ENCODE measurements around the gene GLT8D2.

GLT8D2 gene

GRCh38 chr12:104049903-104050356 is at the start of gene GLT8D2:
TSS of gene GLT8D2 (minus strand) at chr12:104050187. CDS start at chr12:104019648, 30,539 bp downstream.
- no peak for DNase-seq

- no peak for DNase-seq
Observed at GRCh38 chr12:104097954-104098353, 48.0 kb upstream of the GLT8D2 start.

DNA sequence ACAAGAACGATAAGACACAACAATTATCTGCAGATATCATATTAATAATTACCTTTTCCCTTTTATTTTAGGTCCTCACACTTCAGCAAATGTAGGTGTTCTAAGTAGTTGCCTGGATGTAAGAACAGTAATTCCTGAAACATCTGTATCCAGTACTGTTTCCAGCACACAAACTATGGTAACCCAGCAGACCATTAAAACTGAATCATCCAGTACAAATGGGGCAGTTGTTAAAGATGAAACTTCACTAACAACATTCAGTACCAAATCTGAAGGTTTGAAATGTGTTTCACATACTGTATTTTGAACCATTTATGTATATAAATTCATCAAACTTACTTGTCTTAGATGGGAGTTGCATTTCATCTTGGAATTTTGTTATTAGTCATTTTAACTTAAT is 45.3 kb upstream of the GLT8D2 start:
- DNase-seq, result no peak

DNA sequence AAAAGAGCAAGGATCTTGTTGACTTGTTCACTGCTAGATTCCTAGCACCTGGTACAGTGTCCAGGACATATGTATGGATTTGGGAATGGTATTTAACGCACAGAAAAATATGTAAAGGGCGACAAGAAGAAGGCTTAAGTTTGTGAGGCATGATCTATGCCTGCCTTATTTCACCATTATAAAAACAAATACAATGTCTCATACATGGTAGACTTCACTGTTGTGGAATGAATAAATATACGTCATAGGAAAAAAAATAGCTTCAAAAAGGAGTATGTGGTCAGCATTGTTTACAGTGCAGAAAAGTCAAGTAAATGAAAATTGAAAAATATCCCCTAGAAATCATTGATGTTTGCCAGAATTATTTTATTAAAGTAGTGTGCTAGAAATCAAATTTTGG is 44.3 kb upstream of the GLT8D2 start:
- no peak for DNase-seq

DNA sequence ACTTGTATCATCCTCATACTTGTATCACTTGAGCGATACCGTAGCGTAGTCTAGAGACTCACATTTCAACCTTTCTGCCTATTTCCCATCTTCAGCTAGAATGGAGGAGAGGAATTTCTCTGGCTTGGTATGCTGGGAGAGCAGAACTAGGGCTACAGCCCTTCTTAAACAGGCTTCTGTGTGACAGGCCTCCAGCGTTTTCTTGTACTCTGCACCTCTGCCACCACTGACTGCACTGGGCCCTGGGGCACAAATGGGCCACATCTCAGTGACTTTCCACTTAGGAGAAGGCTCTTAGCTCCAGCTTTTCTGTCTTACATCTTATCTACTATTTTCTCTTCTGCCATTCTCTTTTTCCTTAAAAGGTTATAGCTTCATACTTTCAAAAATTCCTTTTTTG is 41.1 kb upstream of the GLT8D2 start:
- no peak for DNase-seq

GRCh38 chr12:104090685-104091084 is 40.7 kb upstream of the GLT8D2 start:
- no peak for DNase-seq

DNA sequence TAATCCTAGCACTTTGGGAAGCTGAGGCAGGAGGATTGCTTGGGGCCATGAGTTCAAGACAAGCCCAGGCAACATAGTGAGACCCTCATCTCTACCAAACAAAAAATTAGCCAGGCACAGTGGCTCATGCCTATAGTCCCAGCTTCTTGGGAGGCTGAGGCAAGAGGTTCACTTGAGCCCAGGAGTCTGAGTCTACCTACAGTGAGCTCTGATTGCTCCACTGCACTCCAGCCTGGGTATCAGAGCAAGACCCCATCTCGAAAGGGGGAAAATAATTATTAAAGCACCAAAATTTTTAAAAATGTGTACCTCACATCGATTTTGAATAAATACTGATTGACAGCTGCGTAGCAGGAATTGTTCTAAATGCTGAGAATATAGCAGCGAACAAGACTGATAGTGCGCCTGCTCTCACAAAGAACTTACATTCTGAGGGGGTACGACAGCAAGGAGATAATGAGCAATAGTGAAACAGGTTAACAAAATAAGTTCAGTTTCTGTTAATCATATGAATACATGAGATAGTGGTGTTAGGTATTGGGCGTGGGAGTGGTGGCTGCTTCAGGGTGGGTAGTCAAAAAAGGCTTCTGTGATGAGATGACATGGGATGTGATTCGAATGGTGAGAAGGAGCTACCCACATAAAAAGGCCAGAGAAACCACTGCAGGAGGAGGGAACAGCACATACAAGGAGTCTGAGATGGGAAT is 33.9 kb upstream of the GLT8D2 start:
- no peak for DNase-seq

GRCh38 chr12:104080764-104081163 is 30.8 kb upstream of the GLT8D2 start:
- DNase-seq, result no peak

DNA sequence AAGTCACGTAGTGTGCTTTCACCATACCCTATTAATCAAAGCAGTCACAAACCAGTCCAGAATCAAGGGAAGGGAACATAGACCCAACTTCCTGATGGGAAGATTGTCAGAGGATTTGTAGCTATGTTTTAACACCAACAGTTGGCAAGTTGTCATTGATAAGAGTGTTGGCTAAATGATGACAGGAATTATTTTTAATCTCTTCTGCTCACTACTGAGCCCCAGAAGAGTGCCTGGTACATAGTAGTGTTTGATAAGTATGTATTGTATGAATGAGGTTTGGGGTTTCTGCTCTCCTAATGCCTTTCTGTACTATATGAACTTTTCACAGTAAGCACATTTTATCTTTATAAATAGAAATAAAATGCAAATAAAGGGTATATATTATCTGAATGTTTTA is 29.0 kb upstream of the GLT8D2 start:
- DNase-seq, result no peak

- no peak for DNase-seq
Observed at GRCh38 chr12:104073699-104074098, 23.7 kb upstream of the GLT8D2 start.

GRCh38 chr12:104072099-104072498 is 22.1 kb upstream of the GLT8D2 start:
- no peak for DNase-seq

DNA sequence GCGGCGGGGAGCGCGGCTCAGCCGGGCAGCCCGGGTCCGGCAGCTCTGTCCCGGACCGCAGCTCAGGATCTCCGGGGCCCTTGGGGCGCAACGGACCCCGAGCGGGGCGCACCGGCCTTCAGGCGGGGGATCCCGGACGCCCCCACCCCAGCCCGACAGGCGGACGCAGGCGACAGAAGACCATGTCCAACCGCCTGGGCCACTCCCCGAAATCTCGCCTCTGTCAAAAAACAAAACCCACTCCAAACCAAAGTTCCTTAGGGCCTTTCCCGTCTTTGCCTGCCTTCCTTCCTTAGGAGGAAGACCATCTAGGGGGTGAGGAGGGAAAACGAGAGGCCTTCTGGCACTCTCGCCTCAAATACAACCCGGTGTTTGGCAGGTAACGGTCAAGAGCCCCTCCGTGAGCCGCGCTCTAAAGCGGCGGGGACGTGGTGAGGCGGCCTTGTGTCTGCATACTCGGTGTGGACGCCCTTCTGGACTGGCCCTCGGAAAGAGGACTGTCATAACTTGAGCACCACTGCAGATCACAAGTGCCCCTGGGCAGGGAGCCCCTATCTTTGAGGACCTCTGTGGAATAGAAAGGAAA is 14.9 kb upstream of the GLT8D2 start:
- DNase-seq, result no peak

DNA sequence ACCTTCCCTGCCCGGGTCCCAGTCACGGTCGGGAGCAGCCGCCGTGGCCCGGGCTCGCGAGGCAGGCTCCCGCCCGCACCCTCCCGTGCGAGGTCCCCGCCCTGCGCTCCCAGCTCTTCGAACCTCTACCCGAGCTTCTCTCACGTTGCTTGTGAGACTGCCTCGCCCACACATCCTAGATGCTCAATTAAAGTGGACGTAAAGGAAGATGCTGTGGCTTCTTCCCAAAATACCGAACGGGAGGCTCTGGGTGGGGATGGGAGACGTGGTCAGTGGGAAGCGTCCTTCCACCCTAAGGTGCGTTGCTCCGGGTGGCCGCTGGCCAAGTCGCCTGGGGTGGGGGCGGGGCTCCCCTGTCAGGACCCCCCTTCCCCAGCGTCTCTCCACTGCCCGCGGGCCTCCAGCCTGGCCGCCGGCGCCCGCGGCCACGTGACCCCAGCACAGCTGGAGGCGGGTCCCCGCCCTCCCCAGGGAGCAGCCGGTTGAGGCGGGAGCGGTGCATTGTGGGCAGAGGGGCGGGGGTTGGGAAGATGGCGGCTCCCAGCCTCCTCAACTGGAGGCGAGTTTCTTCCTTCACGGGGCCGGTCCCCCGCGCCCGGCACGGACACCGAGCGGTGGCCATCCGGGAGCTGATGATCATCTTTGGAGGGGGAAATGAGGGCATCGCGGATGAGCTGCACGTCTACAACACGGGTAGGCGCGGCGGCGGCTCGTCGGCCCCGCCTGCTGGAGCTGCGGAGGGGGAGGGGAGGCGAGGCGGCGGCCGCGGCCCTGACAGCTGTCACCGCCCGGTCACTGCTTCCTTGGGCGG is 14.2 kb upstream of the GLT8D2 start, which contains the start of gene HCFC2:
Gene HCFC2 (plus strand): TSS at position 501 of the 811 bp plus-strand sequence. CDS start 30 bp downstream, at position 531.
- DNase-seq, result peak; percentile 85 to 86

- no peak for DNase-seq
Observed at GRCh38 chr12:104063712-104064030, 13.7 kb upstream of the GLT8D2 start.

- DNase-seq, result no peak
Observed at GRCh38 chr12:104060791-104061190, 10.8 kb upstream of the GLT8D2 start.

- no peak for DNase-seq
Observed at GRCh38 chr12:104059963-104060362, 10.0 kb upstream of the GLT8D2 start.

- DNase-seq, result no peak
Observed at GRCh38 chr12:104058802-104059201, 8.8 kb upstream of the GLT8D2 start.

DNA sequence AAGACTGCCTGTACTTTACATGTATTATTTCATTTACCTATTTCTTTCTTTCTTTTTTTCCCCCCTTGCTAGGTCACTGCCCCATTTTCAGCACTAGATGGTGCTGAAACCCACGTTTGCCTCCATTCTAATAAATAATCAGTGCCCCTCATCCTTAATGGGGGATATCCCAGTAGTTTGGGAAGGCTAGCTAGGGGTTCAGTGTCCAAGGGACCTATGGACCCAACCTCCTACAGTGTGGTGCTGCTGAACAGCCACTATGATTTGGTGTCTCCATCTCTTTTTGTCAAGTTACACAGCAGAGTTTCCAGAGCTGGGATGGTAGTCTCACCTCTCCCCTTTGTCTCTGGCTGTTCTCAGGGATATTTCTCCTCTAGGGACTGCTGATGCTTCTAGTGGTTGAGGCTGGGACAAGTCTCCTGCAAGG is 7.8 kb upstream of the GLT8D2 start:
- no peak for DNase-seq

- no peak for DNase-seq
Observed at GRCh38 chr12:104056419-104056972, 6.5 kb upstream of the GLT8D2 start.

GRCh38 chr12:104055686-104056388 is 5.8 kb upstream of the GLT8D2 start:
- no peak for DNase-seq

- no peak for DNase-seq
Observed at GRCh38 chr12:104054681-104055346, 4.8 kb upstream of the GLT8D2 start.

DNA sequence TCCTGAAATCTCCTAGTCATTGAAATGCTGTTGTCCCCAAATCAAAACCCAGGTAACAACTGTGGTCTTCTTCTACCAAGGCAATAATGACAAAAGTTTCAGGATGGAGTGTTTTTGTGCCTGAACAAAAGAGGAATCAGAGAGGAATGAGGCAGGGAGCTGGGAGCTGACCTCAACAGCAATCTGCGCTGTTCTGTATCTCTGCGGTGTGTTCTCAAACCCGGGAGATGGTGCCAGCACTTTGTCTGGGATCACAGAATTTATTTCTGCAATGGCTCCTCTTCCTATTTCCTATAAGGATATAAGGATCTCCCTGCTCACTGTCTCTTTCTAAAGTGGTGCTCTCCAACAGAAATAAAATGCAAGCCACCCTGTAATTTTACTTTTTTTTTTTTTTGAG is 449 bp upstream of the GLT8D2 start:
- no peak for DNase-seq
